HG02943 (cell line): ENCODE data around the gene PREX1.

Source experiments
- ATAC-seq: cut with Tn5 transposase; IDR thresholded peaks from one replicate; pipeline ENCODE4 v1.9.1; 2021; ENCODE audit warnings: mild to moderate bottlenecking, low read depth, moderate library complexity; ENCODE audit not compliant: unreplicated experiment

Gene PREX1

GRCh38 chr20:48648482-48649051 lies 179.2 kb downstream of the PREX1 start:
- ATAC-seq: no peak

GRCh38 chr20:48647858-48648257 lies 179.9 kb downstream of the PREX1 start:
- ATAC-seq: no peak

DNA sequence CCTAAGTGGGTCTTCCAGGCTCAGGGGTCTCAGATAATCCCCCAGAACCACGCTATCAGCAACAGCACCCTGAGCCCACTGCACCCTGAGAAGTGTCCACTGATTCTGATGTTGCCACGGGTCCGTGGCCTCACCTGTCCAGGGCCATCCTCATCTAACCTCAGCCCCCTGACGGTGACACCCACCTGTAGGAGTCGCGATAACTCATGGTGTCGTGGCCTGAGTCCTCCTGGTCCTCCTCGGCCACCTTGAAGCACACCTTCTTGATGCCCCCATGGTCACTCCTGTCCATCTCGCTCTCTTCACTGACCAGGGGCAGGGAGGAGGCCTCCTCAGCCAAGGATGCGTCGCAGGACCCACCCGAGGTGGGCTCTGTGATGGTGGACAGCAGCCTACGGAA lies 182.1 kb downstream of the PREX1 start:
- ATAC-seq: no peak

DNA sequence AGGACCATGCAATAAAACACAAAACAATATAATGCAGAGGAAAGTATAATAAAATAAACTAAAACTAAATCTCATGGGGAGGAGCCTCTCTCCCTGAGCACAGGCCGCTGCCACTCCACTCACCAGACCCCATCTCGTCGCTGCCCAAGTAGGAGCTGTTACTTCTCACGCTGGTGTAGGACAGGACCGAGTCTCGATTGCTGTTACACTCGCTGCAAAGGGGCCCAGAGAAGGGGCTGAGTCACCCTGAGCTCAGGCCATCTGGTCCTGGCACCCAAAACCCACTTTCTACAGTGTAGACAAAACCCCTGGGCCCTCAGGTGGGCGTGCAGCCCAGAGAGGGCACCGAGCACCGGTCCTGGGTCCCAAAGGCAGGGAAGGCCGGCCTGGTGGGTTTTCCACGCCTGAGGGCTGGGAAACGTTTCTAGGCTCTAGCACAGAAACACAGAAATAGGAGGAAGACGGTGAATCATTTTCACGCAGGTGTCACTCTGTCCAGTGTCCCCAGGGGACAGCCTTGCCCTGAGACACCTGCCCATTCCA lies 183.4 kb downstream of the PREX1 start:
- no peak for ATAC-seq

GRCh38 chr20:48642105-48642880 lies 185.5 kb downstream of the PREX1 start:
- no peak for ATAC-seq

- ATAC-seq: no peak
Measured at GRCh38 chr20:48640871-48641270, 186.9 kb downstream of the PREX1 start.

DNA sequence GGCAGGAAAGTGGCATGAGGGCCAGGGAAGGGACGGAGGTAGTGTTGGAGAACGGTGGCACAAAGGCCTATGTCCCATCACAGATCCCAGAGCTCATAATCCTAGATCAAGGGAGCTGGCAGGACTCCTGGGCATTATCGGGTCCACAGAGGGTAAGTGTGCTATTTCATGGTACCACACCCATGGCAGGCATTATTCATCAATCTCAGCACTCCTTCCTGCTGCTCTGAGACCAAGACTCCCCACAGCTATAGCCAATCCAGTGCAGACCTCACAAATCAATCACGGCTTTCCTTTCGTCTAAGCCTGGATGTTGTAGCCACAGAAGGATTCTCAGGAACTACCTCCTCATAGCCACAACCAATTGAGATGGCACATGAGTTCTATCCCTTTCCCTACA lies 187.9 kb downstream of the PREX1 start:
- no peak for ATAC-seq

GRCh38 chr20:48638546-48638945 lies 189.3 kb downstream of the PREX1 start:
- no peak for ATAC-seq

GRCh38 chr20:48637461-48637860 lies 190.3 kb downstream of the PREX1 start:
- ATAC-seq: no peak

- ATAC-seq: no peak
Measured at GRCh38 chr20:48636301-48636700, 191.5 kb downstream of the PREX1 start.

DNA sequence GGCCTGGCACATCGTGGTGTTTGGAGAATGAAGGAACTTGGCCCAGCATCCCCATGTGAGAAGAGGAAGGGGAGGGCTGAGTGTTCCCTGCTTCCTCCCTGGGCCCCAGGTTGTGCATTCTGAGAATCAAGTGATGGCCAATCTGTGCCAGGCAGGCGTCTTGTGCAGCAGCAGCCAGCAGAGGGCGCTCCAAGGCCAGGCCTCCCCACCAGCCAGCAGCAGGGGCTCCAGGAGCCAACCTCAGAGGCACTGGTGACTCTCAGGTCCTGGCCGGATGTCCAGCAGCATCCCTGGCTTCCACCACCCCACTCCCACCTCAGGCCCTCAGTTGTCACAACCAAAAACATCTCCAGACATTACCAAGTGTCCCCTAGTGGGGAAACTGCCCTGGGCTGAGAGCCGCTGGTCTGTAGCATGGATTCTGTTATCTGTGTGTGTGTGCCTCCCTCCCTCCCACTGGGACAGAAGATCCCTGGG lies 192.0 kb downstream of the PREX1 start:
- ATAC-seq: no peak

GRCh38 chr20:48635361-48635760 lies 192.4 kb downstream of the PREX1 start:
- ATAC-seq: no peak

DNA sequence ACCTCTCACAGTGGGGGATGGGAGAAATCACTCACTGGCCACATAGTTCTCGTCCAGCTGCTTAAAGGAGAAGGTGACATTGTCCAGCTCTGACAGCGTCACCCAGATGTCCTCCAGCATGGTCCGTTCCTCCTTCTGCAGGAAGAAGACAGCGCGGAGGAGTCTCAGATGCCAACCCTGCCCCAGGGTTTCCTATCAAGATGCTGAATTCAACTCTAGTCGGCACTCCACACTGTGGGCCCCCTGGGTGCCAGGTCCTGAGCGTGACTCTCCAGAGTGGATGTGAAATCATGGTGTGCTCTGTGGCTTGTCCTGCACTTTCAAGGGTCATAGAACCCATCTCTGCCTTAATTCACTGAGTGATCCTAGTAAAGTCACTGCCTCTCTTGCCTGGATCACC lies 193.2 kb downstream of the PREX1 start:
- ATAC-seq: no peak

- ATAC-seq: no peak
Measured at GRCh38 chr20:48633620-48634257, 194.1 kb downstream of the PREX1 start.

GRCh38 chr20:48632825-48633619 lies 194.8 kb downstream of the PREX1 start:
- ATAC-seq: no peak

- no peak for ATAC-seq
Measured at GRCh38 chr20:48632017-48632824, 195.6 kb downstream of the PREX1 start.

GRCh38 chr20:48631114-48632016 lies 196.4 kb downstream of the PREX1 start:
- ATAC-seq: no peak

DNA sequence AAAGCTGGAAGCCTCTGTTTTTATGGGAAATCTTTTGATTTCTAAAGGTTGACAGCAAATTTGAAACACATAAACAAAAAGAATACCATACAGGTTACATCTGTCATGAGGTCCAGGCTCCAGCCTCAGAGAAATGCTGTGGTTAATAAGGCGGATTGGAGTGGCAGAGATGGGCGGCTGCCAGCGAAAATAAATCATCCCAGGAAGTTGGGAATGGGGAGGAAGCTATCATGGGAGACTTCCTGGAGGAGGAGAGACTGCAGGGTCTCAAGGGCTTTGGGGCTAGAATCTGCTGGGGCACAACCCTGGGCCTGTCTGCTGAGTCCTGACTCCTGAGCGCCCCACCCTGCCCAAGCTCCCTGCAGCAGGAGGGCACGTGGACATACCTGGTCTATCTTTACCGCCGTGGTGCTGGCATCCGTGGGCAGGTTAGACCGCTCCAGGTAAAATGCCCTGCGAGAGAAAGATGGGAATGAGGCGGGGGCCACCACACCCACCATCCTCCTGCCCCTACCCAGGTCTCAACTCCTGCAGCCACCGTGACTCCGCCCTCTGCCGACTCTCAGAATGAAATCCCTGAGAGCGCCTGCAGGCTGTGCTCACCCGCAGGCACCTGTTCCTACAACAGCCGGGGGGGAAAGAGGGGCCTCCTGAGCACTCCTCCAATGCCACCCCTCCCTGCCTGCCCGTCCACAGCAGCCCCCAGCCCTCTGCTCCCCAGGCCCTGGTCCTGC lies 197.3 kb downstream of the PREX1 start:
- no peak for ATAC-seq
